A673 (cell line): Measurements from ENCODE around the gene CHD2. TPM values are rescaled to one million over a fixed set of nuclear protein-coding genes. Genes with fewer than 3 reads are reported as not detected.

Experiments used
- BruUV-seq: library from RNA; stranded (reverse); fragments of 400-500 nt; replicated peaks from 2 replicates; lab custom pipeline; 2021; lab: Mats Ljungman, UMichigan
- CTCF ChIA-PET: fragments of 300-600 bp; sonication (Branson Sonifier 250); formaldehyde crosslinking; loops from one replicate; lab custom pipeline; 2022; ENCODE audit warnings: antibody characterized with exemption; lab: Charles Lee
- POLR2A ChIA-PET: fragments of 300-600 bp; sonication (Branson Sonifier 250); formaldehyde crosslinking; loops from one replicate; lab custom pipeline; 2022; ENCODE audit warnings: antibody characterized with exemption; ENCODE audit not compliant: low non-redundant PET; lab: Charles Lee
- DNase-seq: peaks from one replicate; pipeline ENCODE4 v3.0.0-alpha.2; 2015; ENCODE audit warnings: low spot score
- H3K27ac ChIP-seq: fragments of 200-600 bp; sonication (generic); 2 replicates; pipeline ENCODE4 v1.5.1; 2016; ENCODE audit warnings: mixed run types, low read depth, mild to moderate bottlenecking, mixed read lengths, antibody characterized with exemption, low read length; ENCODE audit not compliant: poor library complexity, severe bottlenecking
- H3K27me3 ChIP-seq: fragments of 200-600 bp; sonication (generic); replicated peaks from 2 replicates; pipeline ENCODE4 v1.6.1; 2017; ENCODE audit warnings: mixed run types, low read depth, mild to moderate bottlenecking, mixed read lengths, antibody characterized with exemption, low read length; ENCODE audit not compliant: insufficient read depth, poor library complexity
- H3K36me3 ChIP-seq: fragments of 200-600 bp; sonication (generic); 2 replicates; pipeline ENCODE4 v1.6.1; 2016; ENCODE audit warnings: mixed run types, mild to moderate bottlenecking, mixed read lengths, antibody characterized with exemption, low read length; ENCODE audit not compliant: insufficient read depth, poor library complexity, severe bottlenecking
- H3K4me1 ChIP-seq: fragments of 200-600 bp; sonication (generic); 2 replicates; pipeline ENCODE4 v1.6.1; 2017; ENCODE audit warnings: mixed run types, mild to moderate bottlenecking, mixed read lengths, antibody characterized with exemption, low read length; ENCODE audit not compliant: insufficient read depth, poor library complexity, severe bottlenecking
- H3K4me3 ChIP-seq: fragments of 200-600 bp; sonication (generic); 2 replicates; pipeline ENCODE4 v1.5.1; 2016; ENCODE audit warnings: low read depth, mixed run types, mild to moderate bottlenecking, mixed read lengths, low read length; ENCODE audit not compliant: poor library complexity, severe bottlenecking
- H3K9me3 ChIP-seq: fragments of 200-600 bp; sonication (generic); 2 replicates; pipeline ENCODE4 v1.6.1; 2016; ENCODE audit warnings: mixed run types, low read depth, mild to moderate bottlenecking, mixed read lengths, antibody characterized with exemption, low read length; ENCODE audit not compliant: poor library complexity, severe bottlenecking
- CTCF ChIP-seq: fragments of 300-800, 200-600 bp; sonication (generic); conservative IDR thresholded peaks from 2 replicates; pipeline ENCODE4 v1.5.1; 2017; ENCODE audit warnings: low read depth, mild to moderate bottlenecking, antibody characterized with exemption, low read length, moderate library complexity, mixed read lengths
- EZH2 ChIP-seq: fragments of 200-600 bp; sonication (generic); IDR thresholded peaks from 2 replicates; pipeline ENCODE4 v1.6.1; 2017; ENCODE audit warnings: borderline replicate concordance, low read depth, mild to moderate bottlenecking, mixed read lengths, antibody characterized with exemption, low read length; ENCODE audit not compliant: poor library complexity, severe bottlenecking
- intact Hi-C: fragments of 100-400 bp; cut with micrococcal nuclease; formaldehyde crosslinking; loops from one replicate; pipeline ENCODE4 v1.10.0; 2022; ENCODE audit not compliant: unreplicated experiment
- total RNA-seq: library from RNA; stranded (reverse); gene quantifications from 2 replicates; pipeline ENCODE4 v1.2.3, GENCODE V29; 2021

The CHD2 gene
- total RNA-seq, 1 experiment from 2014 or later, result 75.7 TPM

- BruUV-seq, result no TSS peak
- Histone ChIP-seq H3K4me3 (no peak overlapping the region), H3K27me3 (no peaks in the 10 kb centered on the region), H3K9me3 (no peaks in the 10 kb centered on the region), H3K4me1 (no peaks in the 10 kb centered on the region), H3K36me3 (peaks cover 90% of the 10 kb centered on the region), H3K27ac (no peak overlapping the region)
- no peak for DNase-seq
- TF ChIP-seq EZH2, result no peak
- no peak for TF ChIP-seq CTCF
- ChIA-PET POLR2A (no interaction called here), CTCF (no interaction called here)
- intact Hi-C loops, result no loop called here
These were observed 89.3 kb downstream of the CHD2 start for GRCh38 chr15:92989470-92989869.

- Histone ChIP-seq H3K36me3 (peaks cover 90% of the 10 kb centered on the region), H3K27ac (no peak overlapping the region), H3K27me3 (no peaks in the 10 kb centered on the region), H3K9me3 (no peaks in the 10 kb centered on the region), H3K4me3 (no peak overlapping the region), H3K4me1 (no peaks in the 10 kb centered on the region)
- ChIA-PET POLR2A (no interaction called here), CTCF (no interaction called here)
- no peak for DNase-seq
- intact Hi-C loops, result no loop called here
- no peak for TF ChIP-seq CTCF
- BruUV-seq, result no TSS peak
These were observed 89.9 kb downstream of the CHD2 start for GRCh38 chr15:92990031-92990430.

- POLR2A ChIA-PET, result no interaction called here
- Histone ChIP-seq H3K4me3 (no peak overlapping the region), H3K9me3 (no peaks in the 10 kb centered on the region), H3K36me3 (peaks cover 95% of the 10 kb centered on the region), H3K27ac (no peak overlapping the region), H3K4me1 (no peaks in the 10 kb centered on the region), H3K27me3 (no peaks in the 10 kb centered on the region)
- CTCF ChIA-PET, result interaction anchor here (0.6 kb wide), 1 partner anchor 295 kb away, joined by 5 read pairs; no protein-coding TSS in a partner anchor
- DNase-seq, result no peak
- BruUV-seq, result no TSS peak
- intact Hi-C loops, result no loop called here
- TF ChIP-seq CTCF (no peak), EZH2 (no peak)
These were observed 92.6 kb downstream of the CHD2 start for GRCh38 chr15:92992720-92993119.
